Hematopoietic multipotent progenitor cell treated with erythropoietin and hydrocortisone succinate and interleukin-3 and kit ligand, for 6 days (in vitro differentiated cells): Measurements from ENCODE around the gene TBC1D30.
"Not testable (repeated sequence)": the region's sequence is repeated elsewhere in the genome, so short reads cannot be mapped to it uniquely, and the experiment has no call there.

Experiments used
- DNase-seq: peaks from one replicate; pipeline ENCODE4 v3.0.0-alpha.2; 2015

TBC1D30 gene, protein sequence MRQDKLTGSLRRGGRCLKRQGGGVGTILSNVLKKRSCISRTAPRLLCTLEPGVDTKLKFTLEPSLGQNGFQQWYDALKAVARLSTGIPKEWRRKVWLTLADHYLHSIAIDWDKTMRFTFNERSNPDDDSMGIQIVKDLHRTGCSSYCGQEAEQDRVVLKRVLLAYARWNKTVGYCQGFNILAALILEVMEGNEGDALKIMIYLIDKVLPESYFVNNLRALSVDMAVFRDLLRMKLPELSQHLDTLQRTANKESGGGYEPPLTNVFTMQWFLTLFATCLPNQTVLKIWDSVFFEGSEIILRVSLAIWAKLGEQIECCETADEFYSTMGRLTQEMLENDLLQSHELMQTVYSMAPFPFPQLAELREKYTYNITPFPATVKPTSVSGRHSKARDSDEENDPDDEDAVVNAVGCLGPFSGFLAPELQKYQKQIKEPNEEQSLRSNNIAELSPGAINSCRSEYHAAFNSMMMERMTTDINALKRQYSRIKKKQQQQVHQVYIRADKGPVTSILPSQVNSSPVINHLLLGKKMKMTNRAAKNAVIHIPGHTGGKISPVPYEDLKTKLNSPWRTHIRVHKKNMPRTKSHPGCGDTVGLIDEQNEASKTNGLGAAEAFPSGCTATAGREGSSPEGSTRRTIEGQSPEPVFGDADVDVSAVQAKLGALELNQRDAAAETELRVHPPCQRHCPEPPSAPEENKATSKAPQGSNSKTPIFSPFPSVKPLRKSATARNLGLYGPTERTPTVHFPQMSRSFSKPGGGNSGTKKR

DNA sequence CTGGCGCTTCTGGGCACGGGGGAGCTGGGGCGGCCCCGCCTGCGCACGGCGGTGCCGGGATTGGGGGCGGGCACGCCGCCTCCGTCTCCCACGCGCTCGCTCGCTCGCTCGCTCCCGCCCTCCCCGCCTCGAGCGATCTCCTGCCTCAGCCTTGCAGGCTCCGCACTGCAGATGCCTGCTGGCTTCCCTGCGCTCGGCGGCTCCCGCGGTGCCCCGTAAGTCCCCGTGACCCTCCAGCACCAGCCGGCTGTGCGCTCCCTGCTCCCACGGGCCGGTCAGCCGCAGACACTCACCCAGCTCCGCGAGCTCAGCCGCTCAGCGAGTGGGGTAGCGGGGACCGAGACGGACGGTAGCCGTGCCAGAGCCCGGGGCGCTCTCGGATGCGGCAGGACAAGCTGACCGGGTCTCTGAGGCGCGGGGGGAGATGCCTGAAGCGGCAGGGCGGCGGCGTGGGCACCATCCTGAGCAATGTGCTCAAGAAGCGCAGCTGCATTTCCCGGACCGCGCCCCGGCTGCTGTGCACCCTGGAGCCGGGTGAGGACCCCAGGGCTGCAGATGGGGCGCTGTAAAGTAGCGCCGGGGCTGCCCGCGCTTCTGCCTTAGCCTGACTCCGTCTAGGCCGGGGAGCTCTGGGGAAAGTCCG is at the start of gene TBC1D30:
TBC1D30 (plus strand) TSS at position 148 of the 643 bp plus-strand sequence; CDS start at position 381, 233 bp downstream.
- peak; percentile 11 for DNase-seq

- DNase-seq, result not testable (repeated sequence)
Observed at GRCh38 chr12:64775147-64775736, 49.2 kb upstream of the TBC1D30 start.

GRCh38 chr12:64779354-64779974 is 45.0 kb upstream of the TBC1D30 start:
- DNase-seq, result no peak

DNA sequence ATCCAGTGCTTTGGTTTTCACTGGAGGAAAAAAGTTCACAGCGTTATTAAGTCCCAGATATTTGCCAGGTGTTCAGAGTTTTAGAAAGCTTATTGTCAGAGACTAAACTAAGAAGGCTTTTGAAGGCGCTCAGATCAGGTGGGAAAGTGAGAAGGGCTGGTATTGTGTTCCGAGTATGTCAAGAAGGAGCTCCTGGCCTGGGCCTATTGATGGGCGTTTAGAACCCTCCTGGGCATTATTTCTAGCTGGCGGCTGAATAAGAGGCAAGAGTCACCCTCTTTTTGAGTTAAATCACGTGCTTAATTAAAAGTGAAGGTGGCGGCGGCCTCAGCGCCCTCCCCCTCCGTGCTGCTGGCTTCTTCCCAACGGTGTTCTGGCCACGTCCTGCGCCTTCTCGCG is 44.3 kb upstream of the TBC1D30 start:
- no peak for DNase-seq

GRCh38 chr12:64780531-64781279 is 43.7 kb upstream of the TBC1D30 start:
- peak; percentile 12 for DNase-seq

GRCh38 chr12:64781280-64782190 is 42.9 kb upstream of the TBC1D30 start:
- DNase-seq, result no peak

DNA sequence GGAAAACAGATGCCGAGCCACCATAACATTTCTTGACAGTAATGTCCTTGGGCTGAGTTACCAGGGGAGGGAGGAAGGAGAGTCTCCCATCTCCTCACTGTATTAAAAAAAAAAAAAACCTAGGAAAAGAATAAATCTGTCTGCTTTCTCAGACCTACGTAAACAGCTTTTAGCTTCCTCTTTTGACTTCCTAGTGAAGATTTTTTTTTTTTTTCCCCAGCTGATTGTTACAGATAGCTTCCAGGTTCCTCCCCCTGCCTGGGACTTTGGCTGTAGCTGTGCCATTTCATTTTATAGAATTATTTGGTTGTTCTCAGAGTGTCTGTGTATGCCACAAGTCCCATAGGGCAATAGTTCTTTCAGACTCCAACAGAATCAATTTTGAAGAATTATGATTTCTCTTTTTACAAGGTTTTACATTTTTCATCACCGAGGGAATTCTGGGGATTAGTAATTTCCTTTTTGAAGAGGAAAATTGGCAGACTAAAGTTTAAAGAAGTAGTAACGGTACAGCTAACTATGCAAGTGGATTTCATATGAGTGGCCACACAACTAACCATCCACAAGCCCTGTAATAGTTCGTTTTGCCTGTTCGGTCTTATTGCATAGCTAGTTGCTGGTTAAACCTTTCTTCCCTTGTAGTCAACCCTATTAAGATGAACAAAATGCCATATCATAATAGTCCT is 42.1 kb upstream of the TBC1D30 start:
- DNase-seq, result peak; percentile 63

DNA sequence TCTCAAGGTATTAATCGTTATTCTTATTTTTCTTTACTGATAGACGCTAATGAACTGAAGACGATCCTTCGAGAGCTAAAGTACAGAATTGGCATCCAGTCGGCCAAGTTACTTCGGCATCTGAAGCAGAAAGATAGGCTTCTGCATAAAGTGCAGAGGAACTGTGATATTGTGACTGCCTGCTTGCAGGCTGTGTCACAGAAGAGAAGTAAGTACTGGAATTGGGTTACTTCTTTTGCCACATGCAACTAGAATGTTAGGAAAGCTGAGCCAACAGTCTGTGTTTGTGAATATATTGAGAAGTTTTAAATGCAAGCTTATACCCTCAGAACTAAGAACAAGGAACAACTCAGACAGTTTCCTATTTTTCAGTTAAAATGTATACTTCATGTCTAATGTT is 38.6 kb upstream of the TBC1D30 start:
- DNase-seq, result no peak

GRCh38 chr12:64790166-64790565 is 34.3 kb upstream of the TBC1D30 start:
- no peak for DNase-seq

DNA sequence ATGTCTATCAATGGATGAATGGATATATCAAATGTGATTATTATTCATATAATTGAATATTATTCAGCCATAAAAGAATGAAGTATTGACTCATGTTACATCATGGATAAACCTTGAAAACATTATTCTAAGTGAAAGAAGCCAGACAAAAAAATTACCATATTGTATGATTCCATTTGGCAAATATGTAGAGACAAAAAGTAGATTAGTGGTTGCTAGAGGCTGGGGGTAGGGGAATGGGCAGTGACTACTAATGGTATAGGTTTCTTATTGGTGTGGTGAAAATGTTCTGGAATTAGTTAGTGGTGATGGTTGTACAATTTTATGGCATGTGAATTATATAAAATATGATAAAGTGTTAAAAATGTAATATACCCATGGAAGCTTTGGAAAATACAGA is 33.4 kb upstream of the TBC1D30 start:
- no peak for DNase-seq

- no peak for DNase-seq
Observed at GRCh38 chr12:64792128-64792527, 32.3 kb upstream of the TBC1D30 start.

DNA sequence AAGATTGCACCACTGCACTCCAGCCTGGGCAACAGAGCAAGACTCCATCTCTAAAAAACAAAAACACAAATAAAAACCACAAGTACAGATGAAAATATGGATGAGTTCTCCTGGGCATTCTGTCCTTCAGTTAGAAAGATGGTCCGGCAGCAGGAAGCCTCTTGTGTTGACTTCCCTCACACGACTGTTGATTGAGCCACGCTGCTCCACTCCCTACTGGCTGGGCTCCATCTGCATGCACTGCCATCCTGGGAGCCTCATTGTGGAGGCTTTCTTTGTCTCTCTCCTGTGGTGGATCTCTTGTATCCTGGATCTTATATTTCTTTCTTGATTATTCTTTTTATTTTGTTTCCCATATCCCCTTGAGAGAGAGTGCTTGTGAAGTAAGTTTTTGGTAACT is 30.8 kb upstream of the TBC1D30 start:
- DNase-seq, result no peak

DNA sequence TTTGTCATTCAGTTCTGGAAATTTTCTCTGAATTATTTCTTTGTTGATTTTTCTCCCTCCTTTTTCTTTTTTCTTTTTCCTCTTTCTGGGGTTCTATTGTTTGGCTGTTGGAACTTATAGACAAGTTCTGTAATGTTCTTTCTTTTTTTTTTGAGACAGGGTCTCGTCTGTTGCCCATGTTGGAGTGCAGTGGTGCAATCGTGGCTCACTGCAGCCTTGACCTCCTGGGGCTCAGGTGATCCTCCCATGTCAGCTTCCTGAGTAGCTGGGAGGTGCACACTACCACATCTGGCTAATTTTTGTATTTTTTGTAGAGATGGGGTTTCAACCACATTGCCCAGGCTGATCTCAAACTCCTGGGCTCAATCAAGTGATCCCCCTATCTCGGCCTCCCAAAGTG is 30.1 kb upstream of the TBC1D30 start:
- DNase-seq, result no peak

DNA sequence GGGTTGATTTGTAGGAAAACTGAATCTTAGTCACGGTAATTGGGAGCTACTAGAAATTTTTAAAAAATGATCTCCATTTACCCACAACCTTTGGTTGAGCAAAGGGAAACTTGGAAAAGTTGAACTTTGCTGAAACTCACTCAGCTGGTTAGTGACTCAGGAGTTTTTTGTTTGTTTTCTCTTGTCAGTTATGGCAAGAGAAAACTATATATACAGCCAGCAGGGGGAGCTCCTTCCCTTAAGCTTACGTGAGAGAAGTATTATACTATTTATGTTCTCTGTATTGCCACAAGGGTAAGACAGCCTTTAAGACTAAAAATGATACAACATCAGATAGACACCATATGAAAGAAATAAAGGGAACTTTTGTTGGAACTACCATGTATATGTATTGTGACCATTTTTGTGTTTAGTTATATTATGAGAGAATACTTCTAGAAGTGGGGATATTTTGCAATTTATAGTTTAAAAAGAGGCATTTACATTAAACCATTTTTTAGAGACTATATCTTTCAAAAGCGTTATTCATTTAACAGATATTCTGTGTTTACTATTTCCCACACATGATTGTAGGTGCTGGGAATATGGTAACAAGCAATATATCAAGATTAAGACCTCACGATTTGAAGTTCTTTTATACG is 28.1 kb upstream of the TBC1D30 start:
- peak; percentile 95 for DNase-seq

DNA sequence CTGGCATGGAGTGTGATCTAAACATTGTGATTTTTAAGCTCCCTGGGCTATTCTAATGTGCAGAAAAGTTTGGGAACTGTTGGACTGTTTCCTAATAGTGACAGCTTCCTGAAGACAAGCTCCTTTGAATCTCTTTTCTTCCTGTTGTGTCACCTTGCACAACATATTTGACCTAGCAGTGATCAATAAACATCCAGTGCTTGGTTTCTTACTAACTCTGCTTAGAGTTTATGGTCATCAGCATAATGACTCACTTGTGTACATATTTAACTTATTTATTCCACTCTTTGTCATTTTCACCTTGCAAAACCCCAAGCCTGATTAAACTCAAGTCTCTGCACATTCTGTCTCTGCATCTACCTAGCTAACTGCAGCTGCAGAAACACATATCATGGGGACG is 27.3 kb upstream of the TBC1D30 start:
- no peak for DNase-seq

GRCh38 chr12:64798165-64798564 is 26.3 kb upstream of the TBC1D30 start:
- no peak for DNase-seq

GRCh38 chr12:64800640-64801039 is 23.8 kb upstream of the TBC1D30 start:
- DNase-seq, result no peak

DNA sequence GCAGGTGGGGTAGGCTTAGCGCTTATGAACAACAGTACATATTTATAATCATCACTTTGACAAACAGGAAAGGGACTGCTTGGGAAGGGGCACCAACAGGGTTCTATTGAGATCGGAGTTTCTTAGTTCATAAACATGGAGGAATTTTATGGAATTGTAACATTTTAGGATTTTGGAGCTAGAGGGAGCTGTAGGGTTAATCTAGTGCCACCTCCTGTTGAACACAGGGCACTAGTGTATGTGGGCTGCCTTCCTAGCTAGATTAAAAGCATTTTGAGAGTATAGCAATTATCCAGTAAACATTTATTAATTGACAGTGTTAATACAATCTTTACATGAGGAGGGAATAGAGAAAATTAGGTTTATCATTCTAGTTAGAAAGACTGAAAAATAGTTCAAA is 23.1 kb upstream of the TBC1D30 start:
- DNase-seq, result no peak

DNA sequence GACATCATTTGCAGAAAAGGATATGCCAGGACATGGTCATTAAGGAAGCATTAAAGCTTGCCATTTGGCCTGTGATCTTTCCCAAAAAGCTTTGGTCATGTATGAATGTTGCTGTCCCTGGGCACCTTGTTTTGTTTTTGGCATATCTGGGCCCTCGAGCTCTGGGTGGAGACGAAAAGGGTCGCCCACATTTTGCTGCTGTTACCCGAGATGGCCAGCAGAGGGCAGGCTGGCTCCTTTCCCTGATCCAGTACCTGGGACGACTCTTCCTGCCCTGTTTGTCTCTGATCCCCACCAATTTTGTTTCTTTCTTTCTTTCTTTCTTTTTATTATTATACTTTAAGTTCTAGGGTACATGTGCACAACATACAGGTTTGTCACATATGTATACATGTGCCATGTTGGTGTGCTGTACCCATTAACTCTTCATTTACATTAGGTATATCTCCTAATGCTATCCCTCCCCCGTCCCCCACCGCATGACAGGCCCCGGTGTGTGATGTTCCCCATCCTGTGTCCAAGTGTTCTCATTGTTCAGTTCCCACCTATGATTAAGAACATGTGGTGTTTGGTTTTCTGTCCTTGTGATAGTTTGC is 22.2 kb upstream of the TBC1D30 start:
- DNase-seq, result peak; percentile 67
